GM12891 (cell line): ENCODE measurements around the gene GPSM1.

Source experiments
- POLR2A ChIP-seq: IDR thresholded peaks from 2 replicates; pipeline ENCODE4 v1.6.1; 2011; ENCODE audit warnings: low read depth, low read length, control low read depth
- POLR2AphosphoS5 ChIP-seq: IDR thresholded peaks from 2 replicates; pipeline ENCODE4 v1.6.1; 2011; ENCODE audit warnings: low read depth, low read length, control low read depth
- TAF1 ChIP-seq: IDR thresholded peaks from 2 replicates; pipeline ENCODE4 v1.6.1; 2011; ENCODE audit warnings: low read depth, low read length, control low read depth

DNA sequence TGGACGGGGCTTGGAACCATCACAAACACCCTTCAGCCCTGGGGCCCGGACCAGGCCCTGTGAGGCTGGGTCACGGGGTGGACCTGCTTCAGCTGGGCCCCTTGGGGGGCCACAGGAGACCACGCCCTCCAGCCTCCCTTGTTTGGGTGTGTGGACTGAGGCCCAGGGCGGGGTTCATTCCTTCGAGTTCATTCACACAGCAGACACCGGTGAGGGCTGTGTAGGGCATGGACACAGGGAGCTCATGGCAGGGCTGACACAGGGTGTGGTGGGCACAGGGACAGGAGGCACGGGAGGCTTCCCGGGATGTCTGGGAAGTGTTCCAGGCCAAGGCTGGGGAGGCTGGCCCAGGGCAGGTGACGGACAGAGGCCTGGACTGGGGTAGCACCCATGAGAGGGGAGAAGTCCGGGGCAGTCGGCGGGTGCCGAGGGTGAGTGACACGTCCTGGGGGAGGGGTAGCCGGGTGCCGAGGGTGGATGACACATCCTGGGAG lies 27.3 kb downstream of the GPSM1 start:
- TF ChIP-seq POLR2AphosphoS5, result no peak
- TF ChIP-seq POLR2A, result no peak
- no peak for TF ChIP-seq TAF1
